ENCODE measurements around the gene SDHAF2. TPM values are rescaled to one million over a fixed set of nuclear protein-coding genes. Genes with fewer than 3 reads are reported as not detected.
"Not testable (repeated sequence)": the region's sequence is repeated elsewhere in the genome, so short reads cannot be mapped to it uniquely, and the experiment has no call there.

SDHAF2 gene
- total and polyA plus RNA-seq, 2 experiments from 2014 or later: 47.8 to 74.3 TPM

GRCh38 chr11:61460986-61461385 is 31.1 kb downstream of the SDHAF2 start:
- no peaks in the 10 kb centered on the region for H3K9me3 ChIP-seq (ENCODE audit: low read depth)
- H3K79me2 ChIP-seq: no peaks in the 10 kb centered on the region
- no peaks in the 10 kb centered on the region for H4K20me1 ChIP-seq (ENCODE audit: insufficient read depth, poor library complexity, severe bottlenecking)
- H3K9me2 ChIP-seq (replicated peaks; ENCODE audit: insufficient read depth): no peaks in the 10 kb centered on the region
- H3K36me3 ChIP-seq (replicated peaks; ENCODE audit: insufficient read depth, low read depth): no peaks in the 10 kb centered on the region
- H3K27ac ChIP-seq: no peak overlapping the region
- 88% methylated on average over 5 of the region's 5 CpGs for WGBS (ENCODE audit: low lambda C conversion rate, missing lambda C conversion rate)
- H3K4me2 ChIP-seq: no peak overlapping the region
- no peaks in the 10 kb centered on the region for H3K4me1 ChIP-seq (ENCODE audit: insufficient read depth)
- no peak overlapping the region for H3K4me3 ChIP-seq
- no peak overlapping the region for H2AFZ ChIP-seq
- no peak for DNase-seq (ENCODE audit: low spot score)
- H3K27me3 ChIP-seq: no peaks in the 10 kb centered on the region
- TF ChIP-seq CTCF (IDR thresholded peaks at IDR 0.05; ENCODE audit: poor library complexity) (no peak), EZH2 (IDR thresholded peaks at IDR 0.05; ENCODE audit: borderline replicate concordance) (no peak), EZH2phosphoT487 (IDR thresholded peaks at IDR 0.05; ENCODE audit: low read depth, severe bottlenecking, unreplicated experiment) (no peak)

GRCh38 chr11:61467602-61468001 is 37.7 kb downstream of the SDHAF2 start:
- H3K27me3 ChIP-seq; H3K4me1 ChIP-seq (ENCODE audit: insufficient read depth); H3K9me2 ChIP-seq (replicated peaks; ENCODE audit: insufficient read depth); H3K4me3 ChIP-seq; H3K4me2 ChIP-seq; H3K36me3 ChIP-seq (replicated peaks; ENCODE audit: insufficient read depth, low read depth); DNase-seq (ENCODE audit: low spot score); H3K9me3 ChIP-seq (ENCODE audit: low read depth); H3K27ac ChIP-seq; H3K79me2 ChIP-seq; H4K20me1 ChIP-seq (ENCODE audit: insufficient read depth, poor library complexity, severe bottlenecking); H2AFZ ChIP-seq: not testable (repeated sequence)
- WGBS (ENCODE audit: low lambda C conversion rate, missing lambda C conversion rate): 91% methylated on average over 6 of the region's 6 CpGs

- no peak for TF ChIP-seq EZH2phosphoT487 (IDR thresholded peaks at IDR 0.05; ENCODE audit: low read depth, severe bottlenecking, unreplicated experiment)
- TF ChIP-seq EZH2 (IDR thresholded peaks at IDR 0.05; ENCODE audit: borderline replicate concordance): no peak
- no peak for TF ChIP-seq CTCF (IDR thresholded peaks at IDR 0.05; ENCODE audit: poor library complexity)
- Histone ChIP-seq H2AFZ (no peak overlapping the region), H3K27me3 (no peaks in the 10 kb centered on the region), H3K9me2 (replicated peaks; ENCODE audit: insufficient read depth) (no peaks in the 10 kb centered on the region), H3K27ac (no peak overlapping the region), H3K4me3 (no peak overlapping the region), H3K9me3 (ENCODE audit: low read depth) (no peaks in the 10 kb centered on the region), H3K79me2 (no peaks in the 10 kb centered on the region), H4K20me1 (ENCODE audit: insufficient read depth, poor library complexity, severe bottlenecking) (no peaks in the 10 kb centered on the region), H3K36me3 (replicated peaks; ENCODE audit: insufficient read depth, low read depth) (no peaks in the 10 kb centered on the region), H3K4me2 (no peak overlapping the region), H3K4me1 (ENCODE audit: insufficient read depth) (no peaks in the 10 kb centered on the region)
- no peak for DNase-seq (ENCODE audit: low spot score)
- 80% methylated on average over 7 of the region's 7 CpGs for WGBS (ENCODE audit: low lambda C conversion rate, missing lambda C conversion rate)
These were observed 38.1 kb downstream of the SDHAF2 start for GRCh38 chr11:61468002-61468401.

GRCh38 chr11:61472282-61472681 is 42.4 kb downstream of the SDHAF2 start:
- Histone ChIP-seq H3K27ac (no peak overlapping the region), H3K4me2 (no peak overlapping the region), H3K9me3 (ENCODE audit: low read depth) (no peaks in the 10 kb centered on the region), H3K9me2 (replicated peaks; ENCODE audit: insufficient read depth) (no peaks in the 10 kb centered on the region), H3K79me2 (no peaks in the 10 kb centered on the region), H3K27me3 (no peaks in the 10 kb centered on the region), H3K4me1 (ENCODE audit: insufficient read depth) (no peaks in the 10 kb centered on the region), H2AFZ (no peak overlapping the region), H3K36me3 (replicated peaks; ENCODE audit: insufficient read depth, low read depth) (no peaks in the 10 kb centered on the region), H3K4me3 (no peak overlapping the region), H4K20me1 (ENCODE audit: insufficient read depth, poor library complexity, severe bottlenecking) (no peaks in the 10 kb centered on the region)
- no peak for TF ChIP-seq EZH2phosphoT487 (IDR thresholded peaks at IDR 0.05; ENCODE audit: low read depth, severe bottlenecking, unreplicated experiment)
- TF ChIP-seq EZH2 (IDR thresholded peaks at IDR 0.05; ENCODE audit: borderline replicate concordance): no peak
- TF ChIP-seq CTCF (IDR thresholded peaks at IDR 0.05; ENCODE audit: poor library complexity): no peak
- DNase-seq (ENCODE audit: low spot score): no peak
- WGBS (ENCODE audit: low lambda C conversion rate, missing lambda C conversion rate): 79% methylated on average over 5 of the region's 5 CpGs

Measured in hepatocyte (in vitro differentiated cells).